MM.1S (cell line): ENCODE measurements around the gene CHRNB4.

Experiments
- DNase-seq: peaks from one replicate; pipeline ENCODE4 v3.0.0-alpha.2; 2015
- H2AFZ ChIP-seq: fragments of 300-600 bp; sonication (generic); 2 replicates; pipeline ENCODE4 v1.6.0; 2016; ENCODE audit warnings: antibody characterized with exemption, low read length
- H3F3A ChIP-seq: fragments of 300-600 bp; sonication (generic); 2 replicates; pipeline ENCODE4 v1.6.1; 2016; ENCODE audit warnings: mild to moderate bottlenecking, antibody characterized with exemption, low read length, moderate library complexity, mixed read lengths; ENCODE audit not compliant: insufficient read depth
- H3K27ac ChIP-seq: fragments of 300-600 bp; sonication (generic); 2 replicates; pipeline ENCODE4 v1.5.1; 2016; ENCODE audit warnings: mild to moderate bottlenecking, low read length
- H3K27me3 ChIP-seq: fragments of 300-600 bp; sonication (generic); replicated peaks from 2 replicates; pipeline ENCODE4 v1.6.0; 2016; ENCODE audit warnings: low read length; ENCODE audit not compliant: insufficient read depth
- H3K36me3 ChIP-seq: fragments of 300-600 bp; sonication (generic); replicated peaks from 2 replicates; pipeline ENCODE4 v1.6.1; 2016; ENCODE audit warnings: mild to moderate bottlenecking, low read length, mixed read lengths; ENCODE audit not compliant: insufficient read depth
- H3K4me1 ChIP-seq: fragments of 300-600 bp; sonication (generic); 2 replicates; pipeline ENCODE4 v1.6.1; 2016; ENCODE audit warnings: low read length, mixed read lengths
- H3K4me2 ChIP-seq: fragments of 300-600 bp; sonication (generic); 2 replicates; pipeline ENCODE4 v1.6.0; 2016; ENCODE audit warnings: low read depth, low read length
- H3K4me3 ChIP-seq: fragments of 300-600 bp; sonication (generic); 2 replicates; pipeline ENCODE4 v1.5.1; 2016; ENCODE audit warnings: low read length, mixed read lengths
- H3K79me2 ChIP-seq: fragments of 300-600 bp; sonication (generic); 2 replicates; pipeline ENCODE4 v1.6.1; 2016; ENCODE audit warnings: mixed run types, low read length, mixed read lengths
- H3K9ac ChIP-seq: fragments of 300-600 bp; sonication (generic); 2 replicates; pipeline ENCODE4 v1.6.1; 2016; ENCODE audit warnings: low read length, mixed read lengths
- H3K9me2 ChIP-seq: fragments of 300-600 bp; sonication (generic); replicated peaks from 2 replicates; pipeline ENCODE4 v1.6.1; 2016; ENCODE audit warnings: mild to moderate bottlenecking, low read length, mixed read lengths; ENCODE audit not compliant: insufficient read depth
- H3K9me3 ChIP-seq: fragments of 300-600 bp; sonication (generic); replicated peaks from 2 replicates; pipeline ENCODE4 v1.6.1; 2016; ENCODE audit warnings: mild to moderate bottlenecking, low read length, mixed read lengths; ENCODE audit not compliant: insufficient read depth
- H4K20me1 ChIP-seq: fragments of 300-600 bp; sonication (generic); 2 replicates; pipeline ENCODE4 v1.6.1; 2016; ENCODE audit warnings: mild to moderate bottlenecking, low read length, moderate library complexity, mixed read lengths; ENCODE audit not compliant: insufficient read depth
- CTCF ChIP-seq: fragments of 300-600 bp; sonication (generic); IDR thresholded peaks from 2 replicates; pipeline ENCODE4 v1.5.1; 2016; ENCODE audit warnings: antibody characterized with exemption, low read length, mixed read lengths
- EZH2 ChIP-seq: fragments of 300-600 bp; sonication (generic); optimal IDR thresholded peaks from 2 replicates; pipeline ENCODE3; 2017; ENCODE audit warnings: low read depth, mild to moderate bottlenecking, antibody characterized with exemption, low read length, mixed read lengths
- EZH2phosphoT487 ChIP-seq: fragments of 300-600 bp; sonication (generic); IDR thresholded peaks from 2 replicates; pipeline ENCODE4 v1.6.1; 2018; ENCODE audit warnings: antibody characterized with exemption, low read length

Gene CHRNB4

GRCh38 chr15:78641102-78641748 is at the start of gene CHRNB4:
TSS of gene CHRNB4 (minus strand) at chr15:78641210. CDS start at chr15:78641133, 77 bp downstream.
- DNase-seq: no peak
- no peaks in the 10 kb centered on the region for H4K20me1 ChIP-seq
- H3K4me3 ChIP-seq: no peak within 1 kb of the TSS

GRCh38 chr15:78689626-78690025 is 48.6 kb upstream of the CHRNB4 start:
- H3K9me2 ChIP-seq: no peaks in the 10 kb centered on the region
- no peaks in the 10 kb centered on the region for H3K4me1 ChIP-seq
- no peak overlapping the region for H3K27ac ChIP-seq
- no peaks in the 10 kb centered on the region for H3F3A ChIP-seq
- H2AFZ ChIP-seq: no peak overlapping the region
- no peak overlapping the region for H3K4me3 ChIP-seq
- no peak for DNase-seq
- H3K27me3 ChIP-seq: no peaks in the 10 kb centered on the region
- H3K36me3 ChIP-seq: no peaks in the 10 kb centered on the region
- H3K9ac ChIP-seq: no peak overlapping the region
- H3K9me3 ChIP-seq: no peaks in the 10 kb centered on the region
- no peaks in the 10 kb centered on the region for H4K20me1 ChIP-seq
- TF ChIP-seq EZH2: no peak
- TF ChIP-seq EZH2phosphoT487: no peak
- no peak for TF ChIP-seq CTCF
- H3K4me2 ChIP-seq: no peak overlapping the region
- no peaks in the 10 kb centered on the region for H3K79me2 ChIP-seq

More at GRCh38 chr15:78641102-78641748, at the start of gene CHRNB4:
- Histone ChIP-seq H3K9me2 (no peaks in the 10 kb centered on the region), H3K9me3 (no peaks in the 10 kb centered on the region), H3K79me2 (no peaks in the 10 kb centered on the region), H3K4me2 (no peak within 1 kb of the TSS), H3F3A (no peaks in the 10 kb centered on the region), H2AFZ (0 out of 2 replicates have a peak within 1 kb of the TSS, but pooled peaks have one; percentile 23), H3K27me3 (no peaks in the 10 kb centered on the region), H3K36me3 (no peaks in the 10 kb centered on the region), H3K9ac (no peak within 1 kb of the TSS), H3K27ac (no peak within 1 kb of the TSS), H3K4me1 (no peaks in the 10 kb centered on the region)
- no peak for TF ChIP-seq CTCF
- no peak for TF ChIP-seq EZH2
- no peak for TF ChIP-seq EZH2phosphoT487

- H3K4me3 ChIP-seq: no peak overlapping the region
- TF ChIP-seq CTCF (no peak), EZH2phosphoT487 (no peak), EZH2 (no peak)
- H3K4me2 ChIP-seq: no peak overlapping the region
Observed at GRCh38 chr15:78685925-78686324, 44.9 kb upstream of the CHRNB4 start.

More at GRCh38 chr15:78685925-78686324, 44.9 kb upstream of the CHRNB4 start:
- no peak for DNase-seq
- no peaks in the 10 kb centered on the region for H3K79me2 ChIP-seq
- H3K9me3 ChIP-seq: no peaks in the 10 kb centered on the region
- no peaks in the 10 kb centered on the region for H3K9me2 ChIP-seq
- H4K20me1 ChIP-seq: no peaks in the 10 kb centered on the region
- H2AFZ ChIP-seq: no peak overlapping the region
- no peaks in the 10 kb centered on the region for H3K27me3 ChIP-seq
- H3F3A ChIP-seq: no peaks in the 10 kb centered on the region
- H3K9ac ChIP-seq: no peak overlapping the region
- H3K4me1 ChIP-seq: no peaks in the 10 kb centered on the region
- no peak overlapping the region for H3K27ac ChIP-seq
- H3K36me3 ChIP-seq: no peaks in the 10 kb centered on the region
